Bronchial epithelial cell (primary cell): Measurements from ENCODE around the gene RORC. TPM values are rescaled to one million over a fixed set of nuclear protein-coding genes. Genes with fewer than 3 reads are reported as not detected.

ENCODE experiments used
- DNase-seq: peaks from one replicate; pipeline ENCODE4 v3.0.0-alpha.2; 2010; ENCODE audit warnings: low read depth
- FAIRE-seq: peaks from 2 replicates; lab custom pipeline; 2011; peaks lifted over from hg19 to GRCh38; lab: Jason Lieb, UNC
- H3K27me3 ChIP-seq: 2 replicates; pipeline ENCODE4 v1.5.1; 2011; ENCODE audit warnings: low read length; ENCODE audit not compliant: control insufficient read depth, insufficient read depth
- H3K36me3 ChIP-seq: 2 replicates; pipeline ENCODE4 v1.5.1; 2011; ENCODE audit warnings: low read length; ENCODE audit not compliant: control insufficient read depth, insufficient read depth
- H3K4me3 ChIP-seq: 2 replicates; pipeline ENCODE4 v1.5.1; 2011; ENCODE audit warnings: mild to moderate bottlenecking, low read depth, low read length, control low read depth
- CTCF ChIP-seq: IDR thresholded peaks from 2 replicates; pipeline ENCODE4 v1.5.1; 2011; ENCODE audit warnings: mild to moderate bottlenecking, moderate library complexity, low read length, control low read depth, inconsistent platforms; ENCODE audit not compliant: insufficient read depth, severe bottlenecking
- total RNA-seq: library from RNA; depleted of rRNA; stranded (reverse); fragments of >200 nt; gene quantifications from 2 replicates; pipeline ENCODE4 v1.2.1, GENCODE V29; 2014

RORC gene
- total RNA-seq, 1 donor from 2014 or later = 0.26 TPM

- Histone ChIP-seq H3K4me3 (no peak overlapping the region), H3K36me3 (no peaks in the 10 kb centered on the region), H3K27me3 (no peaks in the 10 kb centered on the region)
- no peak for TF ChIP-seq CTCF
- FAIRE-seq = no peak
- no peak for DNase-seq
Measured at GRCh38 chr1:151835596-151835995, 4.0 kb upstream of the RORC start.

- no peak for FAIRE-seq
Measured at GRCh38 chr1:151834239-151834638, 2.6 kb upstream of the RORC start.

GRCh38 chr1:151833172-151833900 lies 1.7 kb upstream of the RORC start:
- TF ChIP-seq CTCF = no peak
- no peaks in the 10 kb centered on the region for H3K27me3 ChIP-seq
- no peak overlapping the region for H3K4me3 ChIP-seq
- no peaks in the 10 kb centered on the region for H3K36me3 ChIP-seq
- FAIRE-seq (peak; percentile 43), DNase-seq (no peak)

More at GRCh38 chr1:151834239-151834638, 2.6 kb upstream of the RORC start:
- no peak for DNase-seq
- TF ChIP-seq CTCF = no peak
- no peaks in the 10 kb centered on the region for H3K27me3 ChIP-seq
- no peaks in the 10 kb centered on the region for H3K36me3 ChIP-seq
- H3K4me3 ChIP-seq = no peak overlapping the region

- Histone ChIP-seq H3K4me3 (no peak overlapping the region), H3K36me3 (no peaks in the 10 kb centered on the region), H3K27me3 (no peaks in the 10 kb centered on the region)
- FAIRE-seq (no peak), DNase-seq (peak; percentile 58)
- TF ChIP-seq CTCF = no peak
Measured at GRCh38 chr1:151832318-151832980, 847 bp upstream of the RORC start.

- no peak for DNase-seq
- Histone ChIP-seq H3K4me3 (peak overlapping the region; percentile 8), H3K27me3 (no peaks in the 10 kb centered on the region), H3K36me3 (no peaks in the 10 kb centered on the region)
- FAIRE-seq = no peak
- TF ChIP-seq CTCF = no peak
Measured at GRCh38 chr1:151831256-151831591, 378 bp downstream of the RORC start.
